Fibroblast of lung (primary cell): ENCODE measurements around the gene ABO.

ENCODE experiments used
- CTCF ChIP-seq, 2 donors: IDR thresholded peaks in 1 of 2; conservative IDR thresholded peaks in 1 of 2; 1 replicate in 1 of 2; 2 replicates in 1 of 2; pipeline ENCODE4 v1.5.1; 2011 to 2012; ENCODE audit warnings: low read length in 2 of 2, control low read depth in 1 of 2, inconsistent platforms in 1 of 2, low read depth in 1 of 2, mild to moderate bottlenecking in 1 of 2
- EZH2 ChIP-seq: IDR thresholded peaks from 2 replicates; pipeline ENCODE4 v1.5.1; 2012; ENCODE audit warnings: low read length, control low read depth, mild to moderate bottlenecking; ENCODE audit errors: missing control alignments

GRCh38 chr9:133242241-133242640, 32.8 kb downstream of the ABO start:
- TF ChIP-seq EZH2: no peak
- TF ChIP-seq CTCF (conservative IDR thresholded peaks at IDR 0.05 in 1 of 2, IDR thresholded peaks at IDR 0.05 in 1 of 2; ENCODE audit: low read depth in 1 of 2, low read length in 2 of 2): no peak
